A549 (cell line): Measurements from ENCODE around the gene HCCS. TPM values are rescaled to one million over a fixed set of nuclear protein-coding genes. Genes with fewer than 3 reads are reported as not detected.

Experiments used
- ATAC-seq, 2 experiments: fragments of 200-7000 bp in 1 of 2; fragments of >200 bp in 1 of 2; cut with Nextera tagmentation in 1 of 2; cut with Tn5 transposase in 1 of 2; 3 replicates each; pipeline versions ENCODE4 v1.8.0 to v1.9.1; 2018 to 2020; ENCODE audit warnings: mild to moderate bottlenecking in 1 of 2, moderate library complexity in 1 of 2
- CTCF ChIA-PET: fragments of 300-600 bp; sonication (Branson Sonifier 250); formaldehyde crosslinking; extraction: SDS; loops from one replicate; lab custom pipeline; 2021; ENCODE audit warnings: antibody characterized with exemption, inconsistent platforms; lab: Yijun Ruan, JAX
- POLR2A ChIA-PET: fragments of 350-600 bp; formaldehyde crosslinking; extraction: SDS; loops from one replicate; lab custom pipeline; 2021; ENCODE audit warnings: antibody characterized with exemption, inconsistent platforms; lab: Yijun Ruan, JAX
- DNase-seq, 2 experiments: peaks; one replicate each; pipeline versions ENCODE4 v3.0.0 to v3.0.0-alpha.2; 2011 to 2016; ENCODE audit warnings: low read depth in 1 of 2, low spot score in 1 of 2
- FAIRE-seq: peaks from 2 replicates; lab custom pipeline; 2011; peaks lifted over from hg19 to GRCh38; lab: Jason Lieb, UNC
- H3K27ac ChIP-seq, 2 experiments: fragments of >200 bp; sonication (Bioruptor Twin); formaldehyde crosslinking; 3 replicates each; pipeline ENCODE4 v1.5.1; 2016 to 2017
- H3K4me1 ChIP-seq: fragments of >200 bp; sonication (Bioruptor Twin); formaldehyde crosslinking; 3 replicates; pipeline ENCODE4 v1.6.1; 2016
- H3K4me2 ChIP-seq: fragments of >200 bp; sonication (Bioruptor Twin); formaldehyde crosslinking; 3 replicates; pipeline ENCODE4 v1.6.1; 2016
- H3K4me3 ChIP-seq: fragments of >200 bp; sonication (Bioruptor Twin); formaldehyde crosslinking; 3 replicates; pipeline ENCODE4 v1.5.1; 2016
- H3K9me3 ChIP-seq: fragments of >200 bp; sonication (Bioruptor Twin); formaldehyde crosslinking; 3 replicates; pipeline ENCODE4 v1.6.1; 2016
- BHLHE40 ChIP-seq: IDR thresholded peaks from 2 replicates; pipeline ENCODE4 v1.6.1; 2012; ENCODE audit warnings: low read depth, low read length, inconsistent platforms
- CBX2 ChIP-seq: fragments of 200-600 bp; sonication (generic); IDR thresholded peaks from 2 replicates; pipeline ENCODE4 v1.6.1; 2016; ENCODE audit warnings: low read depth, mild to moderate bottlenecking, borderline replicate concordance
- CBX8 ChIP-seq: fragments of 200-600 bp; sonication (generic); IDR thresholded peaks from 2 replicates; pipeline ENCODE4 v1.6.1; 2016
- EHMT2 ChIP-seq: fragments of 200-600 bp; sonication (generic); IDR thresholded peaks from 2 replicates; pipeline ENCODE4 v1.6.1; 2016; ENCODE audit warnings: antibody characterized with exemption, low read depth, mild to moderate bottlenecking, moderate library complexity
- ELK1 ChIP-seq: fragments of 150-350 bp; IDR thresholded peaks from 2 replicates; pipeline ENCODE4 v1.6.1; 2014; ENCODE audit warnings: low read depth, mild to moderate bottlenecking, low read length
- EP300 ChIP-seq, 2 experiments: fragments of >200 bp; sonication (Bioruptor Twin); formaldehyde crosslinking; IDR thresholded peaks; 2 replicates in 1 of 2; 3 replicates in 1 of 2; pipeline ENCODE4 v1.6.1; 2016 to 2017
- ESRRA ChIP-seq: fragments of 150-350 bp; IDR thresholded peaks from 2 replicates; pipeline ENCODE4 v1.6.1; 2014; ENCODE audit warnings: mild to moderate bottlenecking, low read length, borderline replicate concordance
- FOSB ChIP-seq: fragments of 250-450 bp; sonication (Bioruptor Pico); IDR thresholded peaks from 2 replicates; pipeline ENCODE4 v1.5.0; 2020; ENCODE audit warnings: mild to moderate bottlenecking, moderate library complexity
- HES2 ChIP-seq: fragments of >200 bp; sonication (Bioruptor Twin); formaldehyde crosslinking; IDR thresholded peaks from 2 replicates; pipeline ENCODE4 v1.6.1; 2016
- HEYL ChIP-seq: fragments of 250-450 bp; sonication (Bioruptor Pico); IDR thresholded peaks from 2 replicates; pipeline ENCODE4 v1.8.0; 2021; ENCODE audit warnings: mild to moderate bottlenecking, moderate library complexity
- HOXB13 ChIP-seq: fragments of 250-450 bp; sonication (Bioruptor Pico); IDR thresholded peaks from 2 replicates; pipeline ENCODE4 v1.5.0; 2020; ENCODE audit warnings: low read depth, mild to moderate bottlenecking, moderate library complexity
- JUN ChIP-seq, 2 experiments: fragments of >200 bp; sonication (Bioruptor Twin); formaldehyde crosslinking; IDR thresholded peaks; 2 replicates in 1 of 2; 3 replicates in 1 of 2; pipeline ENCODE4 v1.6.1; 2016 to 2017
- JUNB ChIP-seq: fragments of >200 bp; sonication (Bioruptor Twin); formaldehyde crosslinking; IDR thresholded peaks from 2 replicates; pipeline ENCODE4 v1.6.1; 2016
- KDM1A ChIP-seq: fragments of 200-600 bp; sonication (generic); IDR thresholded peaks from 2 replicates; pipeline ENCODE4 v1.6.1; 2016; ENCODE audit warnings: low read depth, mild to moderate bottlenecking
- MAFK ChIP-seq: fragments of 450-650 bp; IDR thresholded peaks from 2 replicates; pipeline ENCODE4 v1.6.1; 2014; ENCODE audit not compliant: partially characterized antibody
- MAX ChIP-seq: IDR thresholded peaks from 2 replicates; pipeline ENCODE4 v1.6.1; 2012
- NFE2L2 ChIP-seq: fragments of 150-350 bp; conservative IDR thresholded peaks from 2 replicates; pipeline ENCODE4 v1.6.1; 2014; ENCODE audit warnings: low read length
- NPAS2 ChIP-seq: fragments of 250-450 bp; sonication (Bioruptor Pico); IDR thresholded peaks from 2 replicates; pipeline ENCODE4 v1.8.0; 2022; ENCODE audit warnings: mild to moderate bottlenecking, moderate library complexity, borderline replicate concordance
- PHF8 ChIP-seq: fragments of 200-600 bp; sonication (generic); IDR thresholded peaks from 2 replicates; pipeline ENCODE4 v1.6.1; 2016; ENCODE audit warnings: low read depth, mild to moderate bottlenecking, antibody characterized with exemption, moderate library complexity, borderline replicate concordance
- POLR2A ChIP-seq: IDR thresholded peaks from 2 replicates; pipeline ENCODE4 v1.6.1; 2012; ENCODE audit warnings: mild to moderate bottlenecking, low read length
- POLR2AphosphoS2 ChIP-seq: conservative IDR thresholded peaks from 2 replicates; pipeline ENCODE4 v1.6.1; 2012; ENCODE audit warnings: low read length, improper control_type of control experiment, inconsistent platforms
- RCOR1 ChIP-seq: fragments of 150-350 bp; IDR thresholded peaks from 2 replicates; pipeline ENCODE4 v1.6.1; 2014; ENCODE audit warnings: antibody characterized with exemption, low read length, low read depth
- RFX5 ChIP-seq: fragments of 450-650 bp; IDR thresholded peaks from 2 replicates; pipeline ENCODE4 v1.7.1; 2014; ENCODE audit warnings: antibody characterized with exemption, mild to moderate bottlenecking, moderate library complexity
- RNF2 ChIP-seq: fragments of 200-600 bp; sonication (generic); IDR thresholded peaks from 2 replicates; pipeline ENCODE4 v1.6.1; 2016; ENCODE audit warnings: low read depth, mild to moderate bottlenecking, antibody characterized with exemption, moderate library complexity, borderline replicate concordance
- SREBF2 ChIP-seq: fragments of 450-650 bp; IDR thresholded peaks from 2 replicates; pipeline ENCODE4 v1.6.1; 2014; ENCODE audit warnings: mild to moderate bottlenecking, moderate library complexity
- TFCP2L1 ChIP-seq: fragments of 250-450 bp; sonication (Bioruptor Pico); IDR thresholded peaks from 2 replicates; pipeline ENCODE4 v1.5.0; 2021; ENCODE audit warnings: mild to moderate bottlenecking
- TP53 ChIP-seq: fragments of 250-450 bp; sonication (Bioruptor Pico); IDR thresholded peaks from 2 replicates; pipeline ENCODE4 v1.5.0; 2021; ENCODE audit warnings: mild to moderate bottlenecking, moderate library complexity
- USF2 ChIP-seq: fragments of 450-650 bp; IDR thresholded peaks from 2 replicates; pipeline ENCODE4 v1.6.1; 2014; ENCODE audit warnings: antibody characterized with exemption
- ZC3H11A ChIP-seq: fragments of 450-650 bp; IDR thresholded peaks from 2 replicates; pipeline ENCODE4 v1.6.1; 2014; ENCODE audit warnings: antibody characterized with exemption, mild to moderate bottlenecking
- WGBS: methylation state at CpG from one replicate; pipeline ENCODE4 v1.1.6; 2017; ENCODE audit errors: missing lambda C conversion rate; 5-methylcytosine and 5-hydroxymethylcytosine counted together
- polyA minus RNA-seq: library from RNA; depleted of rRNA, polyadenylated mRNA; stranded (reverse); fragments of >200 nt; gene quantifications from 2 replicates; pipeline ENCODE4 v1.2.3, GENCODE V29; 2011; rRNA and poly(A)+ RNA removed
- polyA plus RNA-seq, 4 experiments: library from polyadenylated mRNA; depleted of rRNA in 3 of 4; stranded (reverse); fragments of >200 nt; fragmentation: RNase III in 1 of 4; extraction: RNeasy Plus Mini Kit Qiagen cat#74134 plus additional on column Dnase treatment in 1 of 4; gene quantifications; 2 replicates in 3 of 4; 3 replicates in 1 of 4; pipeline ENCODE4 v1.2.3, GENCODE V29; 2011 to 2017
- TF ChIP-seq, protein P1 (sequence below): fragments of >200 bp; sonication (Bioruptor Twin); formaldehyde crosslinking; IDR thresholded peaks from 3 replicates; pipeline ENCODE4 v1.6.1; 2016
- TF ChIP-seq, protein P2 (sequence below): fragments of 250-450 bp; sonication (Bioruptor Pico); IDR thresholded peaks from 2 replicates; pipeline ENCODE4 v1.5.0; 2021; ENCODE audit warnings: mild to moderate bottlenecking, moderate library complexity, borderline replicate concordance
- TF ChIP-seq, protein P3 (sequence below): IDR thresholded peaks from 2 replicates; pipeline ENCODE4 v1.6.1; 2012
- TF ChIP-seq, protein P4 (sequence below): IDR thresholded peaks from 2 replicates; pipeline ENCODE4 v1.6.1; 2012; ENCODE audit warnings: low read depth, borderline replicate concordance

HCCS gene
- polyA plus RNA-seq (2011; rRNA removed) (35.4 and 46.6 TPM in 2 replicates), polyA plus RNA-seq (2017; fragmentation: RNase III; extraction: RNeasy Plus Mini Kit Qiagen cat#74134 plus additional on column Dnase treatment) (61.2 to 61.8 TPM (median 61.5 TPM) in 3 replicates), polyA minus RNA-seq (19.4 and 20.7 TPM in 2 replicates)
- 28.1 and 28.9 TPM in 2 replicates for polyA plus RNA-seq (2012; cell fraction: cytosol; rRNA removed)
- polyA plus RNA-seq (2012; cell fraction: nucleus; rRNA removed), result 9.5 and 12.1 TPM in 2 replicates

DNA sequence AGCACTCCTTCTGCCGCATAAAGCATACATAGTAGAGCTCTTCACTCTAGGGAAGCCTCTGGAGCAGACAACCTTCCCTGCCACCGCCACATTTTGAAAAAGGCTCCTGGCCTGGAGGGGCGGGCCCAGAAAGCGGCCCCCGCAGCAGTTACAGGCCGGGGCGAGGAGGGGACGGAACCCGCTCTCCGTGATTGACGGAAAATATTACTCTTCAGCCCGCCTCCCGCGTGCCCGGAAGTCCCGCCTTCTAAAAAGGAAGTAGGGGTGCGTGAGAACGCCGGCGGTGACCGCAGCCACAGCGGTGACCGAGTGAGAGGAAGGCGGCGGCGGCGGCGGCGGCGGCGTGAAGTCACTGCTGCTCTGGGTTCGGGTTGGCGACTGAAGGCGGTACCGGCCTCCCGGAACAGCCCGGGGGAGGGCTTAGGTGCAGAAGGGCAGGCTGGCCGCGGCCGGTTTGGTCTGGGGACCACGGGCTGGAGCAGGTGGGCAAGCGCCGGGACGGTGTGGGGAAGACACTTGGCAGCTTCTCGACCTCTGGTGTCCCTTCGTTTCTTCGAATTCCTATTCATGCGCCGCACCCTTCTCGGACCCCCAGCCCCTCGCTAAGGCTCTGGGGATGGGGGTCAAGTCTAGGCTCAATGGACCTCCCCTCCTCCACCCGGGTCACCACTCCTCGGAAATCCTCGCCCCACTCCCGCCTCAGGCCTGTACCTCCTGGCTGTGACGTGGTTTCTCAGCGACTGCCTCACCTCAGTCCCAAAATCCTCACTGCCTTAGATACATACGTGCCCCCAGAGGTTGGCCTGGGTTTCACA, at the start of gene HCCS:
TSS of gene HCCS (plus strand) at position 296 of the 815 bp plus-strand sequence. CDS start 729 bp downstream, outside the sequence.
- ATAC-seq (peak; percentile 99), DNase-seq (peak; percentile 68 to 83), FAIRE-seq (peak; percentile 70)
- Histone ChIP-seq H3K9me3 (no peaks in the 10 kb centered on the region), H3K27ac (peak within 1 kb of the TSS; percentile 87 to 98), H3K4me3 (peak within 1 kb of the TSS; percentile 70), H3K4me1 (peaks cover 19% of the 10 kb centered on the region), H3K4me2 (peak within 1 kb of the TSS; percentile 92)
- ChIA-PET CTCF (interaction anchor here (0.7 to 1.1 kb wide), 2 partner anchors 11 to 921 kb away, joined by 3 read pairs; no protein-coding TSS in a partner anchor), POLR2A (no interaction called here)
- under 1% methylated on average over 33 of the region's 58 CpGs for WGBS
- TF ChIP-seq RCOR1 (no peak), ESRRA (no peak), JUN (IDR thresholded peaks at IDR 0.05) (peak in 1 of 2 experiments; percentile 66; a peak in 3 of 5 replicates), HOXB13 (CRISPR knock-in tag) (no peak), ELK1 (no peak), FOSB (CRISPR knock-in tag) (no peak), HEYL (CRISPR knock-in tag) (no peak), CBX8 (no peak), HES2 (no peak), EP300 (IDR thresholded peaks at IDR 0.05) (no peak), KDM1A (no peak), ZC3H11A (no peak), POLR2AphosphoS2 (no peak), EHMT2 (no peak), NFE2L2 (no peak), RFX5 (no peak), CBX2 (no peak), JUNB (no peak), USF2 (no peak), NPAS2 (no peak), TFCP2L1 (CRISPR knock-in tag) (no peak), MAFK (no peak), BHLHE40 (no peak), RNF2 (no peak), SREBF2 (no peak), TP53 (CRISPR knock-in tag) (no peak), POLR2A (peak; percentile 47; the same call in 1 of the 2 replicates), MAX (peak; percentile 46), PHF8 (peak; percentile 56; the same call in 1 of the 2 replicates)
- TF ChIP-seq, protein P1, sequence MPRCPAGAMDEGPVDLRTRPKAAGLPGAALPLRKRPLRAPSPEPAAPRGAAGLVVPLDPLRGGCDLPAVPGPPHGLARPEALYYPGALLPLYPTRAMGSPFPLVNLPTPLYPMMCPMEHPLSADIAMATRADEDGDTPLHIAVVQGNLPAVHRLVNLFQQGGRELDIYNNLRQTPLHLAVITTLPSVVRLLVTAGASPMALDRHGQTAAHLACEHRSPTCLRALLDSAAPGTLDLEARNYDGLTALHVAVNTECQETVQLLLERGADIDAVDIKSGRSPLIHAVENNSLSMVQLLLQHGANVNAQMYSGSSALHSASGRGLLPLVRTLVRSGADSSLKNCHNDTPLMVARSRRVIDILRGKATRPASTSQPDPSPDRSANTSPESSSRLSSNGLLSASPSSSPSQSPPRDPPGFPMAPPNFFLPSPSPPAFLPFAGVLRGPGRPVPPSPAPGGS, result peak; percentile 56; the same call in 1 of the 3 replicates
- TF ChIP-seq, protein P2, sequence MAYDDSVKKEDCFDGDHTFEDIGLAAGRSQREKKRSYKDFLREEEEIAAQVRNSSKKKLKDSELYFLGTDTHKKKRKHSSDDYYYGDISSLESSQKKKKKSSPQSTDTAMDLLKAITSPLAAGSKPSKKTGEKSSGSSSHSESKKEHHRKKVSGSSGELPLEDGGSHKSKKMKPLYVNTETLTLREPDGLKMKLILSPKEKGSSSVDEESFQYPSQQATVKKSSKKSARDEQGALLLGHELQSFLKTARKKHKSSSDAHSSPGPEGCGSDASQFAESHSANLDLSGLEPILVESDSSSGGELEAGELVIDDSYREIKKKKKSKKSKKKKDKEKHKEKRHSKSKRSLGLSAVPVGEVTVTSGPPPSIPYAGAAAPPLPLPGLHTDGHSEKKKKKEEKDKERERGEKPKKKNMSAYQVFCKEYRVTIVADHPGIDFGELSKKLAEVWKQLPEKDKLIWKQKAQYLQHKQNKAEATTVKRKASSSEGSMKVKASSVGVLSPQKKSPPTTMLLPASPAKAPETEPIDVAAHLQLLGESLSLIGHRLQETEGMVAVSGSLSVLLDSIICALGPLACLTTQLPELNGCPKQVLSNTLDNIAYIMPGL (CRISPR knock-in tag), result no peak
- TF ChIP-seq, protein P3, sequence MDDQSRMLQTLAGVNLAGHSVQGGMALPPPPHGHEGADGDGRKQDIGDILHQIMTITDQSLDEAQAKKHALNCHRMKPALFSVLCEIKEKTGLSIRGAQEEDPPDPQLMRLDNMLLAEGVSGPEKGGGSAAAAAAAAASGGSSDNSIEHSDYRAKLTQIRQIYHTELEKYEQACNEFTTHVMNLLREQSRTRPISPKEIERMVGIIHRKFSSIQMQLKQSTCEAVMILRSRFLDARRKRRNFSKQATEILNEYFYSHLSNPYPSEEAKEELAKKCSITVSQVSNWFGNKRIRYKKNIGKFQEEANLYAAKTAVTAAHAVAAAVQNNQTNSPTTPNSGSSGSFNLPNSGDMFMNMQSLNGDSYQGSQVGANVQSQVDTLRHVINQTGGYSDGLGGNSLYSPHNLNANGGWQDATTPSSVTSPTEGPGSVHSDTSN, result 0 out of 2 replicates have a peak, but pooled peaks have one; percentile 60
- TF ChIP-seq, protein P4, sequence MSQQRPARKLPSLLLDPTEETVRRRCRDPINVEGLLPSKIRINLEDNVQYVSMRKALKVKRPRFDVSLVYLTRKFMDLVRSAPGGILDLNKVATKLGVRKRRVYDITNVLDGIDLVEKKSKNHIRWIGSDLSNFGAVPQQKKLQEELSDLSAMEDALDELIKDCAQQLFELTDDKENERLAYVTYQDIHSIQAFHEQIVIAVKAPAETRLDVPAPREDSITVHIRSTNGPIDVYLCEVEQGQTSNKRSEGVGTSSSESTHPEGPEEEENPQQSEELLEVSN, result peak; percentile 45; the same call in 1 of the 2 replicates
